Ishikawa (cell line): ENCODE results near the gene VSX2.

Experiments used
- CREB1 ChIP-seq: IDR thresholded peaks from 2 replicates; pipeline ENCODE4 v1.6.1; 2012; ENCODE audit warnings: low read depth
- EGR1 ChIP-seq: IDR thresholded peaks from 2 replicates; pipeline ENCODE4 v1.6.1; 2012
- EP300 ChIP-seq: IDR thresholded peaks from 2 replicates; pipeline ENCODE4 v1.6.1; 2012; ENCODE audit warnings: borderline replicate concordance
- FOXM1 ChIP-seq: IDR thresholded peaks from 2 replicates; pipeline ENCODE4 v1.6.1; 2012; ENCODE audit warnings: low read depth, borderline replicate concordance
- RAD21 ChIP-seq: IDR thresholded peaks from 2 replicates; pipeline ENCODE4 v1.6.1; 2012; ENCODE audit warnings: low read depth
- TAF1 ChIP-seq: IDR thresholded peaks from 2 replicates; pipeline ENCODE4 v1.6.1; 2012; ENCODE audit warnings: low read depth, mild to moderate bottlenecking
- TEAD4 ChIP-seq: IDR thresholded peaks from 2 replicates; pipeline ENCODE4 v1.6.1; 2012
- YY1 ChIP-seq: IDR thresholded peaks from 2 replicates; pipeline ENCODE4 v1.6.1; 2012; ENCODE audit warnings: low read depth

DNA sequence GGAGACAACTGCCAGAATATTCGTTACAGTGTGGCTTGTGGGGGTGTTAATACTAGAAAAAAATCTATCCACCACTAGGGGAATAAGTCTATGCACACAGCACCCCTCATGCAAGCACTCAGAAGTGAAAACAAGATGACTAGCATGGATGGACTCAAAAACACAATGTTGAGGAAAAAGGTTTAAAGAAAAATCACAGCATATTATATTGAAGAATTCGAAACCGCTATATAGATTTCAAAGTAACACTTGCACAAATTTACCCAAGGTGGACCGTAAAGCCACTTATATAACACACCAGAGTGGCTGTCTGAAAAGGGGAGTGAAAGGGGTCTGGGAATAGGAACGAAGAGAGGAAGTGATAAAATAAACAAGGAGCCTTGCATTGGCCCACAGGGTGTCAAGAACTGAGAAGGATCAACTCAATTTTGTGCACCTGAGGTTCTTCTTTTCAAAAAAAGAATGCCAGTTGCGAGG is 62.9 kb downstream of the VSX2 start:
- no peak for TF ChIP-seq TAF1
- TF ChIP-seq TEAD4: no peak
- no peak for TF ChIP-seq EGR1
- no peak for TF ChIP-seq YY1
- no peak for TF ChIP-seq EP300
- TF ChIP-seq FOXM1: no peak
- TF ChIP-seq RAD21: no peak
- TF ChIP-seq CREB1: no peak
